8988T (cell line): ENCODE data around the gene WWOX.

Experiments used
- DNase-seq: peaks from one replicate; pipeline ENCODE4 v3.0.0; 2011

WWOX gene

GRCh38 chr16:78551487-78552085 lies 452.1 kb downstream of the WWOX start:
- no peak for DNase-seq

- no peak for DNase-seq
These were observed 452.7 kb downstream of the WWOX start for GRCh38 chr16:78552106-78552675.

- no peak for DNase-seq
These were observed 453.3 kb downstream of the WWOX start for GRCh38 chr16:78552716-78553115.

GRCh38 chr16:78553268-78554039 lies 454.0 kb downstream of the WWOX start:
- no peak for DNase-seq

GRCh38 chr16:78556421-78556820 lies 457.0 kb downstream of the WWOX start:
- DNase-seq, result no peak

GRCh38 chr16:78560997-78561396 lies 461.5 kb downstream of the WWOX start:
- no peak for DNase-seq

- DNase-seq, result no peak
These were observed 462.7 kb downstream of the WWOX start for GRCh38 chr16:78562111-78562510.

GRCh38 chr16:78562650-78563049 lies 463.2 kb downstream of the WWOX start:
- DNase-seq, result no peak

GRCh38 chr16:78563905-78564304 lies 464.5 kb downstream of the WWOX start:
- DNase-seq, result no peak

- no peak for DNase-seq
These were observed 467.1 kb downstream of the WWOX start for GRCh38 chr16:78566397-78567073.

GRCh38 chr16:78570399-78571141 lies 471.1 kb downstream of the WWOX start:
- DNase-seq, result no peak

- DNase-seq, result no peak
These were observed 472.0 kb downstream of the WWOX start for GRCh38 chr16:78571434-78571833.

GRCh38 chr16:78571898-78572358 lies 472.5 kb downstream of the WWOX start:
- no peak for DNase-seq

GRCh38 chr16:78574571-78574970 lies 475.1 kb downstream of the WWOX start:
- DNase-seq, result no peak

- DNase-seq, result no peak
These were observed 477.5 kb downstream of the WWOX start for GRCh38 chr16:78576941-78577340.

GRCh38 chr16:78577630-78578029 lies 478.2 kb downstream of the WWOX start:
- DNase-seq, result no peak

GRCh38 chr16:78579020-78579419 lies 479.6 kb downstream of the WWOX start:
- DNase-seq, result no peak

- DNase-seq, result no peak
These were observed 484.0 kb downstream of the WWOX start for GRCh38 chr16:78583441-78583840.

- DNase-seq, result no peak
These were observed 484.9 kb downstream of the WWOX start for GRCh38 chr16:78584213-78584860.

GRCh38 chr16:78584991-78585390 lies 485.5 kb downstream of the WWOX start:
- no peak for DNase-seq

- DNase-seq, result no peak
These were observed 489.9 kb downstream of the WWOX start for GRCh38 chr16:78589331-78589730.

- no peak for DNase-seq
These were observed 492.2 kb downstream of the WWOX start for GRCh38 chr16:78591682-78592103.
